ENCODE results near the gene ANKRD40. TPM values are rescaled to one million over a fixed set of nuclear protein-coding genes. Genes with fewer than 3 reads are reported as not detected.
A peak's percentile ranks its signal among the peaks of the same experiment; 100 is the strongest.
"Not testable (repeated sequence)": the region's sequence is repeated elsewhere in the genome, so short reads cannot be mapped to it uniquely, and the experiment has no call there.

ANKRD40 gene
- total RNA-seq, 2 donors from 2014 or later, result 20.1 to 25.1 TPM

- Histone ChIP-seq H3K27me3 (no peaks in the 10 kb centered on the region), H3K27ac (no peak overlapping the region), H3K4me1 (peaks cover 24% of the 10 kb centered on the region), H3K9ac (ENCODE audit: low read depth in 2 of 2, low read length in 2 of 2) (no peak overlapping the region), H3K9me3 (no peaks in the 10 kb centered on the region), H3K36me3 (no peaks in the 10 kb centered on the region), H3K4me3 (no peak overlapping the region)
- DNase-seq, result no peak
- intact Hi-C loops (cut with DNase I), result no loop called here
- no peak for TF ChIP-seq CTCF (IDR thresholded peaks at IDR 0.05)
These were observed 18.3 kb upstream of the ANKRD40 start for GRCh38 chr17:50725769-50726655.

GRCh38 chr17:50724622-50725021, 16.9 kb upstream of the ANKRD40 start:
- DNase-seq; H3K36me3 ChIP-seq; H3K27me3 ChIP-seq; H3K4me3 ChIP-seq; H3K27ac ChIP-seq; H3K9ac ChIP-seq (ENCODE audit: low read depth in 2 of 2, low read length in 2 of 2); H3K9me3 ChIP-seq: not testable (repeated sequence)
- intact Hi-C loops (cut with DNase I), result loop anchor here (5.0 kb wide), 1 partner anchor 43 kb away; the partner anchor contains the start of gene ANKRD40CL
- H3K4me1 ChIP-seq, result peaks cover 24% of the 10 kb centered on the region

DNA sequence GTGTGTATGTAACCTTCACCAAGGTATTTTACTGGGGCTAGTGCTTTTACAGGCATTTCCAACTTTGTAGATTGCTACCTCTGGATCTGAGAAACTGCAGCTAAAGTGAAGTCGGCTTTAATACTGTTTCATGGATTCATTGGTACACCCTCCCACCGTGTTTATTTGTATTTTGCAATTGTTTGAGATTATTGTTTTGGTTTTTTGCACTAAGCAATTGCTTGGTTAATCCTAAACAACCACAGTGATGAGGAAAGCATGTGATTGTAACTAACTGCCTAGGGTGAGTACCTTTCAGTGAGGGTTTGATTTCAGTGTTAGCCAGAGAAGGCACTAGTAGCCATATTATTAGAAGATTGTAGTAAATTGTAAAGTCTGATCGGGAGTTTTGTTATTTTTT, 15.0 kb upstream of the ANKRD40 start:
- intact Hi-C loops (cut with DNase I), result loop anchor here (5.0 kb wide), 1 partner anchor 45 kb away; the partner anchor contains the start of gene ANKRD40CL
- Histone ChIP-seq H3K27ac (no peak overlapping the region), H3K4me3 (no peak overlapping the region), H3K4me1 (peaks cover 24% of the 10 kb centered on the region), H3K9ac (ENCODE audit: low read depth in 2 of 2, low read length in 2 of 2) (no peak overlapping the region), H3K36me3 (no peaks in the 10 kb centered on the region), H3K9me3 (no peaks in the 10 kb centered on the region), H3K27me3 (no peaks in the 10 kb centered on the region)
- TF ChIP-seq CTCF (IDR thresholded peaks at IDR 0.05), result no peak
- DNase-seq, result no peak

GRCh38 chr17:50721194-50722010, 13.7 kb upstream of the ANKRD40 start:
- H3K9ac ChIP-seq (ENCODE audit: low read depth in 2 of 2, low read length in 2 of 2), result peak overlapping the region in 1 of 2 donors; percentile 92
- intact Hi-C loops (cut with DNase I), result loop anchor here (5.0 kb wide), 1 partner anchor 46 kb away; the partner anchor contains the start of gene ANKRD40CL
- no peak for DNase-seq
- H3K4me3 ChIP-seq, result peak overlapping the region; percentile 95
- TF ChIP-seq CTCF (IDR thresholded peaks at IDR 0.05), result no peak
- H3K4me1 ChIP-seq, result peaks cover 24% of the 10 kb centered on the region
- peak overlapping the region; percentile 99 for H3K27ac ChIP-seq
- no peaks in the 10 kb centered on the region for H3K27me3 ChIP-seq
- no peaks in the 10 kb centered on the region for H3K36me3 ChIP-seq
- H3K9me3 ChIP-seq, result no peaks in the 10 kb centered on the region

GRCh38 chr17:50719924-50720794, 12.4 kb upstream of the ANKRD40 start:
- TF ChIP-seq CTCF (IDR thresholded peaks at IDR 0.05), result no peak
- peaks cover 17% of the 10 kb centered on the region for H3K4me1 ChIP-seq

More at GRCh38 chr17:50719924-50720794, 12.4 kb upstream of the ANKRD40 start:
- no peaks in the 10 kb centered on the region for H3K9me3 ChIP-seq
- peak overlapping the region; percentile 79 to 92 for H3K9ac ChIP-seq (ENCODE audit: low read depth in 2 of 2, low read length in 2 of 2)
- H3K27ac ChIP-seq, result peak overlapping the region; percentile 99
- intact Hi-C loops (cut with DNase I), result loop anchor here (5.0 kb wide), 1 partner anchor 47 kb away; the partner anchor contains the start of gene ANKRD40CL
- no peaks in the 10 kb centered on the region for H3K27me3 ChIP-seq
- H3K4me3 ChIP-seq, result peak overlapping the region; percentile 95
- H3K36me3 ChIP-seq, result no peaks in the 10 kb centered on the region
- DNase-seq, result no peak
